Dendritic cell treated with granulocyte-macrophage colony-stimulating factor and Interleukin-4, amounts not matched to agents 40 ng/mL and 50 ng/mL, for 4 days (primary cell): ENCODE measurements around the gene KIAA0513.

Experiments
- H3K27ac Mint-ChIP-seq: one replicate; pipeline ENCODE4 v1.8.0; 2022; ENCODE audit warnings: mild to moderate bottlenecking, mixed read lengths
- H3K27me3 Mint-ChIP-seq: one replicate; pipeline ENCODE4 v1.8.0; 2022; ENCODE audit warnings: mild to moderate bottlenecking, mixed read lengths
- H3K36me3 Mint-ChIP-seq: one replicate; pipeline ENCODE4 v1.8.0; 2022; ENCODE audit warnings: low read depth, mixed read lengths
- H3K4me1 Mint-ChIP-seq: one replicate; pipeline ENCODE4 v1.8.0; 2022; ENCODE audit warnings: low read depth, mixed read lengths
- H3K4me3 Mint-ChIP-seq: one replicate; pipeline ENCODE4 v1.8.0; 2022; ENCODE audit warnings: mild to moderate bottlenecking, moderate library complexity, mixed read lengths
- H3K9me3 Mint-ChIP-seq: one replicate; pipeline ENCODE4 v1.8.0; 2022; ENCODE audit warnings: mixed read lengths
- intact Hi-C: fragments of 100-400 bp; cut with micrococcal nuclease; formaldehyde crosslinking; loops from one replicate; pipeline ENCODE4 v1.15.0; 2022

KIAA0513 gene

DNA sequence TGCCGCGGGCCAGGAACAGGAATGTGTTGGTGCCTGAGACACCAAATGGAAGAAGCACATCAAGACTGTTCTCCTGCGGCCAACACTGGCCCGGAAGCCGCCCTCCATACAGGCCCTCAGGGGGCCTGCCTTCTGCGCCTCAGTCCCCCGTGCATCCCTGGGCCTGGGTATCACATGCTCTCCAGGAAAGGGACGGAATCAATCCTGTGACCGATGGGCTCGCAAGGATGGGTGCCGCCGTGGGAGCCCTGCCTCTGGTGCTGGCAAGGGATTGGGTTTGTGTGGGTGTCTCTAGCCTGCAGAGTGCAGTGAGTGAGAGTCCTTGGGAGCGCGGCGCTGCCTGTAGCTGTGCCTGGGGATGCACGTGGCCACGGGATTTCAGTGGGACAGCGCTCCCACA is 65.3 kb downstream of the KIAA0513 start:
- Mint-ChIP-seq H3K4me3 (no peak overlapping the region), H3K36me3 (peaks cover 29% of the 10 kb centered on the region), H3K27me3 (peaks cover 11% of the 10 kb centered on the region), H3K4me1 (peaks cover 22% of the 10 kb centered on the region), H3K9me3 (no peaks in the 10 kb centered on the region), H3K27ac (no peak overlapping the region)
- intact Hi-C loops: no loop called here

DNA sequence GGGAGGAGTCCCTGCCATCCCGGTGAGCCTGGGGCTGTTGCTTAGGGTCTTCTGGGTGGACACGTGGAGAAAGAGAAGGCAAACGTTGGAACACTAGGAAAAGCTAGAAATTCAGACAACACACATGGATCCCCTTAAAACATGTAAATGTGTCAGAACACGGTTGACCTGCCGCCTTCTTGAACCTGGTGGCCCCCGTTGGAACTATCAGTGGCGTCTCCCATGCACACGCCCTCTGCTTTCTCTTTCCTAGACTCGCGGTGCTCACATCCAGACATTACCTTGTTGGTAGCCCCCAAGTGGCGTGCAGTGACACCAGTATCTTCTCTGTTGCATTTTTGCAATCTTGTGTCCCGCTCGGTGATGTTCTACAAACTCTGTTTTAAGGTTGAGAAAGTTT is 66.1 kb downstream of the KIAA0513 start:
- Mint-ChIP-seq H3K9me3 (no peaks in the 10 kb centered on the region), H3K27me3 (peaks cover 13% of the 10 kb centered on the region), H3K27ac (no peak overlapping the region), H3K36me3 (peaks cover 21% of the 10 kb centered on the region), H3K4me3 (no peak overlapping the region), H3K4me1 (peaks cover 15% of the 10 kb centered on the region)
- intact Hi-C loops: no loop called here

DNA sequence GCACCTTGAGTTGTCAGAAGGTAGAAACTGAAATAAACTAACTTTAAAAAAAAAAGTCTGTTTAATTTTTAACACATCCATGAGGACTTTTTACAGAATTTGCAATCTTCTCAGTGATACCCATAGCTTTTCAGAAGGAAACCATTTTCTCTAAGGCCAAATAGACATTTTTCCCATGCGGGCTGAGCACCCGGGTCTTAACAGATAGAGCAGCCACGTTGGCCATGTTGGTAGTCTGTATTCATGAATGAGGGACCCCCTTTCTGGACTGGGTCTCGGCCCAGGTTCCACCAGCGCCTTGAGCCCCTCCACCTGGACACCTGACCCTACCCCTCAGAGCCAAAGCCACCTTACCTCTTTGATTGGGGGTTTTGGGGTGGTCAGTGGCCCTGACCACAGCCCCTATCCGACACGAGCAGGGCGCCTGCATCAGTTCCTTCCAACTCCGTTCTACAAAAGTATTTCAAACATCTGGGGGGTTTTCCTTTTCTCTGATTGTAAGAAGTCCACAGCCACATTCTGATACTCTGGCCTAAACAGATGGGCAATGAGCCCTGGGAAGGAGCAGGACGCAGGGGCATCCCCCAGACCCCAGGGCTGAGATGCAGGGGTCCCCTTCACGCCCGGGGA is 66.7 kb downstream of the KIAA0513 start:
- intact Hi-C loops: no loop called here
- Mint-ChIP-seq H3K27ac (no peak overlapping the region), H3K36me3 (peaks cover 15% of the 10 kb centered on the region), H3K4me1 (peaks cover 11% of the 10 kb centered on the region), H3K4me3 (no peak overlapping the region), H3K9me3 (no peaks in the 10 kb centered on the region), H3K27me3 (peaks cover 13% of the 10 kb centered on the region)

DNA sequence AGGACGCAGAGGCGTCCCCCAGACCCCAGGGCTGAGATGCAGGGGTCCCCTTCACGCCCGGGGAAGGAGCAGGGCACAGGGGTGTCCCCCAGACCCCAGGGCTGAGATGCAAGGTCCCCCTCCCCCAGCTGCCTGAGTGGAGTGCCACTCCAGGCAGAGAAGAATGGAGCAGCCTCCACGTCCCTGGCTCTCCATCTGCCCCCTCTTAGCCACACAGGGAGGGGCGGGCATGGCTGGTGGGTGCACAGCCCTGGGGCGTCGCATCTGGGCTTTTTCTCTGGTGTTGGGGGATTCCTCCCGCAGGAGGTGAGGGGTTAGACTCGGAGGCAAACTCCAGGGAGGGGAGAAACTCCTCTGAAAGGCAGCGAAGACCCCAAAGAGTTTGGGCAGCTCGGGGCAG is 67.2 kb downstream of the KIAA0513 start:
- peaks cover 10% of the 10 kb centered on the region for H3K36me3 Mint-ChIP-seq
- H3K27me3 Mint-ChIP-seq: peaks cover 13% of the 10 kb centered on the region
- no peak overlapping the region for H3K27ac Mint-ChIP-seq
- H3K4me3 Mint-ChIP-seq: no peak overlapping the region
- H3K4me1 Mint-ChIP-seq: peaks cover 10% of the 10 kb centered on the region
- no peaks in the 10 kb centered on the region for H3K9me3 Mint-ChIP-seq
- intact Hi-C loops: no loop called here

DNA sequence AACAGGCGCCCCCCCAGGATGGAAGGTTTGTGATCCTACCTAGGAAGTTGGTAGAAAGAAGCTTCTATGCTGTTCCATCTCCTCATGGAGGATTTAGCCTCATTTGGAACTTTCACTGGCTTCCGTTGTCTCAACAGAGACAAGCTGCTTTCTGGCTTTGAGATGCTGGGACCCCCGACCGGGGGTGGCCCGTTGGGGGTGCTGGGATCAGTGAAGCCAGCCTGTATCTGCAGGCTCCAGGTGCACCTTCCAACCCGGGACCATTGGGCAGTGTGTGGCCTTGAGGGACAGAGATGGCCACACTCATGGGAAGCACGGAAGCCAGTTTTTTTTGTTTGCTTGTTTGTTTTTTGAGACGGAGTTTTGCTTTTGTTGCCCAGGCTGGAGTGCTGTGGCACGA is 69.3 kb downstream of the KIAA0513 start:
- Mint-ChIP-seq H3K4me1 (peaks cover 15% of the 10 kb centered on the region), H3K36me3 (no peaks in the 10 kb centered on the region), H3K9me3 (no peaks in the 10 kb centered on the region), H3K27ac (no peak overlapping the region), H3K4me3 (no peak overlapping the region), H3K27me3 (peaks cover 13% of the 10 kb centered on the region)
- intact Hi-C loops: no loop called here

DNA sequence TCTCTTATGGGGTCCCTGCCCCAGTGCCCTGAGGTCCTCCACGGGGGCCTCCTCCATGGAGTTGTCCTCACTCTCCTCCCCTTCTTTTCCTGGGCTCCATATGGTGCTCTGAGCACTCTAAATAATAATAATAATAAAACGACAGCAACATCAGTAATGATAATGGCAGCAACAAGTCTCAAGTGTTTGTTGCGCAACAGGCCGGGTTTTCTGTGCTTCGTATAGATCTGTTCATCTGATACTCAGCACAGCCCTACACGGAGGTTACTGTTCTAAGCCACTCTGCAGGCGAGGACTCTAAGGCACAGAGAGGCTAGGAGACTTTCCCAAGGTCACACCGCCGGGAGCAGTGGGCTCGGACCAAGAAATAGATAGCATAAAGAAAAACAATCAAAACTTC is 71.0 kb downstream of the KIAA0513 start:
- Mint-ChIP-seq H3K36me3 (no peaks in the 10 kb centered on the region), H3K27me3 (peaks cover 15% of the 10 kb centered on the region), H3K4me3 (no peak overlapping the region), H3K4me1 (peaks cover 30% of the 10 kb centered on the region), H3K27ac (no peak overlapping the region), H3K9me3 (no peaks in the 10 kb centered on the region)
- intact Hi-C loops: no loop called here

DNA sequence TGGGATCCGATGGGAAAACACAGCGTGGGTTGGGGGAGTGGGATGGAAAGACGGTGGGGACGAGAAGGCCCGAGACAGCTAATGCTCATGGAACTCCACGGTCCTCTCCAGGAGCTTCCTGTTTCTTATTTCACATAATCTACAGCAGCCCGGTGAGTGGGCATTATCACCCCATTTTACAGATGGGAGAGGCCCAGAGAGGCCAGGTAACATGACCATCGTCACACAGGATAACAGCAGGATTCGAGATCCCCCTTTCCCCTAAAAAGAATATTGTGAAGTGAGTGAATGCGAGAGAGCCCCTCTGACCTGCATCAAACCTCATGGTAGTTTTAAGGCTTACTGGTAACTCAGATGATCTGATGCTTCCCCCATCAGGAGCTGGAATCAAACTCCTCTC is 72.7 kb downstream of the KIAA0513 start:
- H3K27ac Mint-ChIP-seq: no peak overlapping the region
- no peaks in the 10 kb centered on the region for H3K36me3 Mint-ChIP-seq
- no peaks in the 10 kb centered on the region for H3K9me3 Mint-ChIP-seq
- peaks cover 8% of the 10 kb centered on the region for H3K27me3 Mint-ChIP-seq
- intact Hi-C loops: no loop called here
- H3K4me1 Mint-ChIP-seq: peaks cover 46% of the 10 kb centered on the region
- H3K4me3 Mint-ChIP-seq: no peak overlapping the region

DNA sequence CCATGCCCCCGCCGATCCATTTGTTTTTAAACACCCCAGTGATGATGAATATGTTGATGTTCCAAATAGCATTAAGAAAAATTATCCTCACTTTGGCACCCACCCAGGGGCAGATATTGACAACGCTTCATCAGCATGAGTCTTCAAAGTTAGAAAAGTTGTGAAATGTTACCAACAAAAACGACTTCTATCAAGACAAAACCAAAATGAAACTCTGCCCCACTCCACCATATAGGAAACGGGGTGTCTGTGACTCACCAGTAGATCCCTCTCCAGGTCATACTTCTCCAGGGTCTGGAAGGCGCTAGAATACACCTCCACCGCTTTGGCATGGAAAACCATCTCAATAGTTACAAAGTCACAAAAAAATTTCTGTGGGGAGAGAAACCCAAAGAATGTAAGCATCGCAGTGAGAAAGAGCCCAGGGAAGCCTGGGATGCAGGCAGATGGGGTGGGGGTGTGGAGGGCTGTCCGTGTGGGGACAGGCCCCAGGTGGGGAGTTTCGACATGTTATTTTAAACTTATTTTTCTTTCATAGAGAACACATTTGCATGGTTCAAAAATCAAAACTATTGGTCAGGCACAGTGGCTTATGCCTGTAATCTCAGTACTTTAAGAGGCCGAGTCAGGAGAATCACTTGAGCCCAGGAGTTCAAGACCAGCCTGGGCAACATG is 74.5 kb downstream of the KIAA0513 start:
- peak overlapping the region; percentile 1 for H3K27ac Mint-ChIP-seq
- H3K4me1 Mint-ChIP-seq: peaks cover 53% of the 10 kb centered on the region
- intact Hi-C loops: no loop called here
- H3K36me3 Mint-ChIP-seq: no peaks in the 10 kb centered on the region
- no peaks in the 10 kb centered on the region for H3K9me3 Mint-ChIP-seq
- no peak overlapping the region for H3K4me3 Mint-ChIP-seq
- H3K27me3 Mint-ChIP-seq: peaks cover 7% of the 10 kb centered on the region

DNA sequence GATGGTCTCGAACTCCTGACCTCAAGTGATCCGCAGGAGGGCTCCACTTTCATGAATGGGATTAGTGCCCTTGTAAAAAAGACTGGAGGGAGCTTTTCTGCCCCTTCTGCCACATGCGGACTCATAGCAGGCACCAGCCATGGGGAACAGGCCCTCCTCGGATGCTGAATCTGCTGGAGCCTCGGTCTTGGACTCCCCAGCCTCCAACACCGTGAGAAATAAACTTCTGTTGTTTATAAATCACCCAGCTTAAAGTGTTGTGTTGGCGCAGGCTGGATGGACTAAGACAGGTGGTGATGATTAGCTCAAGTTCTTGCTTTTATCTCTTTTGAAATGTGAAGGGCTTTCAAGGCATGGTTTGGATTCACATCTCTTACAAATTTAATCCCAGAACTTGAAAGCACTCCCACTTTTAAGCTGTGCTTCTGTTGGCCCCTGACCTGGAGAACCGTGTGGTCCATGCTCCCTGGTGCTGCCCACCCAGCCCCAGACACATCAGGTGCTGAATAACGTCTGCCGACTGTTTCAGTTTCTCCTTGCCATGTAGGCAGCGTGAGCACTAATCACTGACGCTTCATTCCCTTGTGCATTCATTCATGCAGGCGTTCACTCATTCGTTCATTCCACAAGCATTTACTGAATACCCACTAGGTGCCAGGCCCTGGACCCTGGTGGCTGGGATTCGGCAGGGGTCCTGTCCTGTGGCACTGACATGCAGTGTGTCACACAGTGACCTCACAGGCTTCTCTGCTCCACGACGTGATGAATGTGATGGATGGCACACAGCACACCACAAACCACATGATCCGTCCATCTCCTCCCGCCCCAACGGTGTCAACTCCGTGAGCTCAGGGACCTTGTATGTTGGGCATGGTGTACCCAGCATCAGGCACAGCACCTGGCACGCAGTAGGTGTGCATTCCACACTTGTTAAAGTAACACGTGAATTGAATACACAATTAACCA is 75.8 kb downstream of the KIAA0513 start:
- Mint-ChIP-seq H3K27me3 (peaks cover 5% of the 10 kb centered on the region), H3K9me3 (no peaks in the 10 kb centered on the region), H3K36me3 (no peaks in the 10 kb centered on the region), H3K4me3 (no peak overlapping the region), H3K4me1 (peaks cover 53% of the 10 kb centered on the region), H3K27ac (peak overlapping the region; percentile 1)
- intact Hi-C loops: no loop called here

DNA sequence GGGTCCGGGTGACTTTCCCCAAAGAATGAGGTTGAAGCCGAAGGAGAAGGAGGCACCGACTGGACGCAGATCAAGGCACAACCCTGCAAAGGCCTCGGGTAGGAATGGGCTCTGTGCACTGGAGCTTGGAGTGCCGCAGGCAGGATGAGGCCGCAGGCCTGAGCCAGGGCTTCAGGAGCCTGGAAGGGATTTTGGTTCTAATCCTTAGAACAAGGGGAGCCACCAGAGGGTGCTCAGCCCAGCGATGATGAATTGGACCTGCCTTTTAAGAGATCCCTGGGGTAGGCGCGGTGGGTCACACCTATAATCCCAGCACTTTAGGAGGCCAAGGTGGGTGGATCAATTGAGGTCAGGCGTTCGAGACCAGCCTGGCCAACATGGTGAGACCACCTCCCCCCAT is 76.6 kb downstream of the KIAA0513 start:
- intact Hi-C loops: no loop called here
- H3K4me1 Mint-ChIP-seq: peaks cover 53% of the 10 kb centered on the region
- H3K27ac Mint-ChIP-seq: no peak overlapping the region
- no peaks in the 10 kb centered on the region for H3K9me3 Mint-ChIP-seq
- H3K36me3 Mint-ChIP-seq: no peaks in the 10 kb centered on the region
- peaks cover 3% of the 10 kb centered on the region for H3K27me3 Mint-ChIP-seq
- H3K4me3 Mint-ChIP-seq: no peak overlapping the region

DNA sequence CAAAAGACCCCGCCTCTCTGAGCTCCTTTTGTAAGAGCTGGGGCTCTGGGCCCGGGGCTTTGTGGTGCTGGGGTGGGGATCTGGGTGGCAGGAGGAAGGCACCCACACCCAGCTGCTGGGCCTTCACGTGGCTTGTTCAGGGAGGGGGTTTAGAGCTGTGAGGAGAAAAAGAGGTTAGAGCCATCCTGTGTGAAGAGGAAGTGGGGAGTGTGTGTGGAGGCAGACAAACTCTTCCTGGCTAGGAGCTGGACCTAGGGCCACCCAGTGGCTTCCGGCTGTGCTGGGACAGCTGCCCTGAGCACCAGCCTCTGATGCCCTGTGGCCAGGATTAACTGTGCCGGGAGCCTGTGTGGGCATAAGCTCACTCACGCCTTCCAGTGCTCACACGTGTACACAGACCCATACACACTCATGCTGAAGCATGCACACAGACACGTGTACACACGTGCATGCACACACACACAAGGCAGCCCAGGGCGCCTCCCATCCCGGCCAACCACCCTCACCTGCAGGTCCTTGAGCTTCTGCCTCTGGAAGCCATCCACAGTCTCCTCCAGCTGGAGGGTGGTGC is 77.3 kb downstream of the KIAA0513 start:
- Mint-ChIP-seq H3K27ac (peak overlapping the region; percentile 8), H3K4me3 (no peak overlapping the region), H3K4me1 (peaks cover 52% of the 10 kb centered on the region), H3K9me3 (no peaks in the 10 kb centered on the region), H3K36me3 (no peaks in the 10 kb centered on the region), H3K27me3 (peaks cover 3% of the 10 kb centered on the region)
- intact Hi-C loops: no loop called here

DNA sequence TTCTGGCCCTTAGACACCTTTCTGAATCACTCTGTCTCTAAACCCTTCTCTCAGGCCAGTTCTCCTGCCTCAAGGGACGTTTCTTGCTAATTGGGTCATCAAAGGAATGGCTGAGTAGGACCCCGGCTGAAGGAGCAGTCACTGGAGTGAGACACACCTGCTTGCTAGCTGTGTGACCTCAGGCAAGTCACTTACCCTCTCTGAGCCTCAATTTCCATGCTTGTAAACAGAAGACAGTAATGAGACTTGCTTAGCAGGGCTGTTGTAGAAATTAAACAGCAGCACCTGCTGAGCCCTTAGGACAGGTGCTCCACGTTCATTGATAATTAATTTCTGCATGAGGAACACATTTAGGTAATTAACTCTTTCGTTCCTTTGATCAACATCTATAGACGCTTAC is 77.9 kb downstream of the KIAA0513 start:
- H3K27ac Mint-ChIP-seq: no peak overlapping the region
- H3K4me1 Mint-ChIP-seq: peaks cover 47% of the 10 kb centered on the region
- H3K36me3 Mint-ChIP-seq: no peaks in the 10 kb centered on the region
- H3K9me3 Mint-ChIP-seq: no peaks in the 10 kb centered on the region
- no peak overlapping the region for H3K4me3 Mint-ChIP-seq
- H3K27me3 Mint-ChIP-seq: peaks cover 3% of the 10 kb centered on the region
- intact Hi-C loops: no loop called here

DNA sequence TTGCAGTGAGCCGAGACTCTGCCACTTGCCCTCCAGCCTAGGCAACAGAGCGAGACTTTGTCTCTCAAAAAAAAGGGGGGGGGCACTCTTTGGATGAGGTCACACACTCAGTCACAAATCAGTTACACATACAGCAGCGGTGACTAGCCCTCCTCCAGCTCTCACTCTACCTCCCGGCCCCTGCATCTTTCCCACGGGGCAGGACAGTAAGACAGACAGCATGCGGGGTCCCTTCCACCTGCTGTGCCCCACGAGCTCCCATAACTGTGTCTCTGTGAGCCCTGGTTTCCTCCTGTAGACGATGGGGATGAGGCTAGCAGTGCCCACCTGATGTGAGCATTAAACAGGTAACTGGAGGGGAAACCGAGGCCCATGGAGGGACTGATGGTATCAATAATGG is 79.5 kb downstream of the KIAA0513 start:
- peaks cover 36% of the 10 kb centered on the region for H3K4me1 Mint-ChIP-seq
- H3K27ac Mint-ChIP-seq: no peak overlapping the region
- peaks cover 3% of the 10 kb centered on the region for H3K27me3 Mint-ChIP-seq

DNA sequence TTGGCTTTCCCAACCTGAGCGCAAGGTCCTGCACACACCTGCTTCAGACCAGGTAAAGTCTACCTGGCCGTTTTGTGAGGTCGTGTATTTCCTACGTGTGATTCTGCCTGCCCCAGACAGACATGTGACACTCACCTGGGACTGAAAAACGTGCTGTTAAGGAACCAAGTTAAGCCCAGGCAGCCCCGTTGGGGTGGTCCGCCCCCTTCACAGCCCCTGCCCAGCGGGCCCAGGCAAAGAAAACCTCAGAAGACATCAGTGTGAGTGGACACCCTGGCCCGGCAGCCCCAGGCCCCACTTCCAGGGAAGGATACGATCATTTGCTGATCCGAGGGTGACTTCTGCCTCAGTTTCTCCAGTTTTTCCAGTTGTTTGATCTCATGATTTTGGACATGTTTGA is 79.9 kb downstream of the KIAA0513 start:
- intact Hi-C loops: no loop called here
- Mint-ChIP-seq H3K27me3 (peaks cover 3% of the 10 kb centered on the region), H3K4me3 (no peak overlapping the region), H3K36me3 (no peaks in the 10 kb centered on the region), H3K4me1 (peaks cover 32% of the 10 kb centered on the region), H3K9me3 (no peaks in the 10 kb centered on the region), H3K27ac (no peak overlapping the region)

More for the DNA sequence above, 79.5 kb downstream of the KIAA0513 start:
- Mint-ChIP-seq H3K4me3 (no peak overlapping the region), H3K36me3 (no peaks in the 10 kb centered on the region), H3K9me3 (no peaks in the 10 kb centered on the region)
- intact Hi-C loops: no loop called here
